ENCODE measurements around the gene MRPL36. TPM values are rescaled to one million over a fixed set of nuclear protein-coding genes. Genes with fewer than 3 reads are reported as not detected.

MRPL36 gene
- total RNA-seq, 1 donor from 2014 or later: 64.7 TPM

- no peak for DNase-seq (ENCODE audit: extremely low read depth, low read depth, low spot score)
Observed at GRCh38 chr5:1782385-1783215, 17.0 kb downstream of the MRPL36 start.

- DNase-seq (ENCODE audit: extremely low read depth, low read depth, low spot score): no peak
Observed at GRCh38 chr5:1781726-1782384, 17.8 kb downstream of the MRPL36 start.

DNA sequence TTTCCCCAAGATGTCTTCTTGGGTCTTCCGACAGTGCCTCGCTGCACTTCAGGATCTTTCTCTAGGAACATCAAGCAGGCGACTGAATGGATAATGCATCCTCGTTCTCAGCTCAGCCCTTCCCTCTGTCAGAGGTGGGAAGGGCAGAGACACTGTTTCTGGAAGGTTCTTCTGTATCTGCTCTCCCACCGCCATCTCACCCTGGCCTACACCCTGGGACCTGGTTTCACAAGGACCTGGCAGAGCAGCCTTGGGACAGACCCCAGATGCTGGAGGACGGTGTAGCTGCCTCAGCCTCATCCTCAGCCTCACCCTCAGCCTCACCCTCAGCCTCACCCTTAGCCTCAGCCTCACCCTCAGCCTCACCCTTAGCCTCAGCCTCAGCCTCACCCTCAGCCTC, 18.5 kb downstream of the MRPL36 start:
- DNase-seq (ENCODE audit: extremely low read depth, low read depth, low spot score): no peak

DNA sequence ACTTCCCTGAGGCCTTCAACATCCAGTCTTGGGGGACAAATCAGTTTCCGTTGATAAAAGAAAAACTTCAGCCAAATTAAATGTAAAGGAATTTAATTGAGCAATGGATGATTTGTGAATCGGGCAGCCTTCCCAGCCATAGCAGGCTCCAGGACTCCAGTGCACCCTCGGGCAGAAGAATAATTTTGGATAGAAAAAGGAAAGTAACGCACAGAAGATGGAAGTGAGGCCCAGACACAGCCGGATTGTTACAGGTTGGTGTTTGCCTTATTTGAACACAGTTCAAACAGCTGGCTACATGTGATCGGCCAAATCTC, 19.1 kb downstream of the MRPL36 start:
- no peak for DNase-seq (ENCODE audit: extremely low read depth, low read depth, low spot score)

GRCh38 chr5:1779782-1780613, 19.6 kb downstream of the MRPL36 start:
- no peak for DNase-seq (ENCODE audit: extremely low read depth, low read depth, low spot score)

DNA sequence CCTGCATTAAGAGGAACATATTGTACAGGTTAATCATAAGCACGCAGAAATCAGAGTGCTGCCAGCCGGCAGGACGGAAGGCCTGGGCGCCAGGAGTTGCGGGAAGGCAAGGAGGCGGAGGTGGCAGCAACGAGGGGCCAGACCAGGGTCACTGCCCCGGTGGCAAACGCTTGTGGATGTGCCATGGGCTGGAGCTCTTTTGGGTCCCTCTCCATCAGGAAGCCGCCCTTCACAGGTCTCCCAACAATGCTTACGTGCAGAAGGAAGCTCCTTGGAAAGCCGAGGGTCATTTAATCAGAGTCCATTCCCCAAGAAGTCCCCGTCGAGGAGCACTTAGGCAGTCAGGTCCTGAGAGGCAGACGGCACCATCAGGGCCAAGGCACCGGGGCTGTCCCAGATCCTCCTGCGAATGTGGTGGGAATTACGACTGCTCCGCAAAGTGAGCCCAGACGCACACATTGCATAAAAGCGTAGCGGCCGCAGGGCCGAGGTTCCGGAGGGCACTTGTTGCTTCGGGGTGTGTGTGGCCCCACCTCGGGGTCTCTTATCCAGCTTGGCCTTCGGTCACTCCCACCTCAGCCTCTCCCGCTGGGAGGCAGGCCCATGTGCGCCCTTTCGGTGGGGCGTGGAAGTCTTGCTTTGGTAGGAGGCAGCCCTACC, 20.5 kb downstream of the MRPL36 start:
- no peak for DNase-seq (ENCODE audit: extremely low read depth, low read depth, low spot score)

DNA sequence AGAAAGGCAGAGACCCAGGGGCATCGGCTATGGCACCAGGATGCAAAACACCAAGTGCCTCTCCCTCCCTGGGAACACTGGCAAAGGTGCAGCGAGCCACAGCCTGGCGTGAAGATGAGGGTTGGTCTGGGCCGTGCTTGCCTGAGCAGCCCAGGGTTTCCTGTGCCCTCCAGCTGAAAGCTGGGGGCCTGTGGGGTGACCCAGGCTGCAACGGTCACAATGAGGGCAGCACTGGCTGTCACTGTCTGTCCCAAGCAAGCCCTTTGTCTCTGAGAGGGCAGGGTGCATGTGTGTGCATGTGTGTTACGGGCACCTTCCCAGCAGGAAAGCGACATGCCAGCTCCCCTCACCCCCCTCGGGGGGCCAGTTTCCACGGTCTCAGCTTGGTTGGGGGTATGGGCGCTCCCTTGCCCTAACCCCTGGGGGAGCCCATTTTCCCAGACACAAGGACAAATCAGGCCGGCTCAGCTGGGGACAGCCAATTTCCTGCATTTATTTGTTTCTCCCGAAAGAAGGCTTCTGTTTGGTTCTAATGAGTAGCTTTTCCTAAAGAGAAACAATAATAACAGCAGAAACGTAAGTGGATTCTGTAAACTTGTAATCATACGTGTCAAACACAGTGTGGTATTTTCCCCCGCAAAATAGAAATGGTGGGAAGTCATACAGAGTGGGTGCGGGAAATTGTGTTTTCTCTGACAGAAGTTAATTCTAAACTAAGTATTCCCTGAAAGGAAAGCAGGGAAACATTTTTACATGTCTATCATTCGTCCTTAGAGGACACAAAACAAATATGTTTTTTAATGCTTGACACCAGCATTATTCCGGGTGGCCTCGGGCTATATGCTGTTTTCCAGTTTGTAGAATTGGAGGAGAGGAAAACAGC, 21.3 kb downstream of the MRPL36 start:
- DNase-seq (ENCODE audit: extremely low read depth, low read depth, low spot score): no peak

DNA sequence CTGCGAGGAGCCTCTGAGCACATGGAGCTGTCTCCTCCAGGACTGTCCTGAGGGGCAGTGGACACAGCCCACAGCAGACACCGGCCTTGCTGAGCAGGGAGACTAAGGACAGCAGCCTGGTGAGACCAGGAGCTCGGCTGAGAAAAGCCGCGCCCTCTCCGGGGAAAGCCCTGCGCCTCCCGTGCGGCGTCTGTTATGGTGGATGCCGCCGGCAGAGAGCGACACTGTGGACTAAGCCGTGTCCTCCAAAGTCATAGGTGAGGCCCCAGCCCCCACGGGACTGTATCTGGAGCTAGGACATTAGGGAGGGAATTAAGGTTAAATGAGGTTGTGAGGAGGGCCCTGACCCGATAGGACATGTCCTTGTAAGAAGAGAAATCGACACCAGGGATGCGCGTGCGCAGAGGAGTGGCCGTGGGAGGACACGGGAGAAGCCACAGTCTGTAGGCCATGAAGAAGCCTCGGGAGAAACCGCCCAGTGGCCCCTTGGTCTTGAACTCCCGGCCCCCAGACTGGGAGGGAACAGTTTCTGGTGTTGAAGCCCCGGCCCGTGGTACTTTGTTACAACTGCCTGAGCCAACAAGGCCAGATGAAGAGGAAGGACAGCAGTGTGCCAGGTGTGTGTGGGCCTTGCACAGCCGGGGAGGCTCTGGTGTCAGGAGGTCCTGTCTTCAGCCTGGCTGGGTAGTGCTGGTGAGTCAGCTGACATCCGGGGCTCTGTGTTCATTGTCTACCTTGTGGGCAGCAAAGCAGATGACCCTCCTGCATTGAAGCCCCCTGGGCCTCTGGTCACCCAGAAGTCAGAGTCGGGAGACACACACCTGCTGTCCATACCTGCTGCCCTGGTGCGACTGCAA, 22.1 kb downstream of the MRPL36 start:
- DNase-seq (ENCODE audit: extremely low read depth, low read depth, low spot score): no peak

- DNase-seq (ENCODE audit: extremely low read depth, low read depth, low spot score): no peak
Observed at GRCh38 chr5:1776831-1777230, 22.8 kb downstream of the MRPL36 start.

DNA sequence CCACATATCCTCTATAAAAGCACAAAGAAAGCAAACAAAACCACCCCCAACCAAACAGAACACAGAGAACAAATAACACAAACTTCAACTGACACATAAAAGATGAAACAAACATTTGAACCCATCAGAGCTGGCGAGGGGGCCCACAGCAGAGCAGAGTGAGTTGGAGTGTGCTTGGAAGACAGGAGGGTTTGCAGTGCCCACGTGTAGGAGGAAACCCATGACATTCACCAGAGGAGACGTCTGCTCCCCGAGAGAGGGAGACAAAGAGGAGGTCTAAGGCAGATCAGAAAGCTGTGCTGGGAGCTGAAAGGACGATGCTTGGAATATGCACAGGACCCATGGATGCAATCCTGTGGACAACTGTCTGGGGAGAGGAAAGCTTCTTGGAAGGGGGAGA, 27.0 kb downstream of the MRPL36 start:
- no peak for DNase-seq (ENCODE audit: extremely low read depth, low read depth, low spot score)

DNA sequence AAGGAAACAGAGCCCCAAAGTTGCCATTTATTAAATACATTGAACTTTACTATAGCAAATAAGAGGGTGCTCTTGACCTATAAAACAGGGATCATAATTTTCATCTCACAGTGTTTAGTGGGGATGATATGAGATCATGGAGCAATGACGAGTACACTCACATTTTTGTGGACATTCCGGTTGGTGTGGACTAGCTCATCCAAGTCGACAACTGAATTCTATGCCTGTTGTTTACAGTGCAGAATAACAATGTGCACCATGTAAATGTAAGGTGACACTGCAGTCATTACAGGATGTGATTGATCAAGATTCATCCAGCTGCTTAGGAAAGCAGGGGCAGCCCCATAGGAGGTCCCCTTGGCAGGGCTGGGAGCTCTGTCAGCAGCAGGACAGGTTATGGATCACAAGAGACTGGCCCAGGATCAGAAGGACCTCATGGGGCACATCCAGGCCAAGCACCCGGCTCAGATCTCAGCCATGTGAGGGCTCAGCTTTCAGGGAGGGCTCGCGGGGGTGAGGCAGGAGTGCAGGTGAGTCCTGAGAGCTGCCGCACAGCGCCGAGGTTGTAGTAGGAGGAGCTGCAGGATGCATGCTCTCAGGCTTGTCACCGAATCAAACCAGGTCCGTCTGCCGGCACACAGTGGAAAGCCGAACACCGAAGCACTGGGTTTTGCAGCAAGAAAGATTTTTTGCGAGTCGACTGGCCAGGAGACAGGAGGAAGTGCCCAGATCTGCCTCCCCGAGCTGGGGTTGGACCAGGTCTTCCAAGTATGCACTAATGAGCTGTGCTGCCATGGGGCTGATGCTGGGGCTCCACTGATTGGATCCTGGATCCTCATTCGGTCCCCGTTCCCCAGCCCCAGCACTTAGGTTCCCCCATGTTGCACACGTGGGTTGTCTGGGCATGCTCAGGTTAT, 28.2 kb downstream of the MRPL36 start:
- DNase-seq (ENCODE audit: extremely low read depth, low read depth, low spot score): no peak

- no peak for DNase-seq (ENCODE audit: extremely low read depth, low read depth, low spot score)
Observed at GRCh38 chr5:1770443-1770802, 29.2 kb downstream of the MRPL36 start.

DNA sequence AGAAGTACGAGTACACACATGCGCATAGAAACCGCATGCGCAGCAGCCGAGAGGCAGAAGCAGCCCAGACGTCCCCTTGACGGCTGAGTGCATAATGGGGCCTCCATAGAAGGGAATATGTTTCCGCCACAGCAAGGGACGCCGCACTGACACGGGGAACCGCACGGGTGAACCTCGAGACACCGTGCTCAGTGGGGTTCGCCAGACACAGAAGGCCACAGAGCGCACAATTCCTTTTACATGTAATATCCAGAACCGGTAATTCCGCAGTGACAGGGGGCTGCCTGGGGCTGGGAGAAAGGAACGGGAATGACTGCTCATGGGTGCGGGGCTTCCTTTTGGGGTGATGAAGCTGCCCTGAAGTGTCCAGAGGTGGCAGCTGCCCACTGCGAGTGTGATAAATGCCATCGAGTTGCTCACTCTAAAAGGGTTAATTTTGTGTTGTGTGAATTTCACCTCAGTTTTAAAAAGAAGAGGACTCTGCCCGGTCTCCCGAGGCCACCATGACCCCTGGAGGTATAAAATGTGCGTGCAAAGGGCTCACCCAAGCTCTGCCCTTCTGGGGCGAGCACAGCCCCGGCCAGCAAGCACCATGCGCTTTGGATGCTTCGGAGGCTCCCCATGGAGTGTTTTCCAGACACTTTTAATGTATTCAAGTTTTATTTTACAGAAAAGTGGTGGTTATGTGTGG, 29.7 kb downstream of the MRPL36 start:
- no peak for DNase-seq (ENCODE audit: extremely low read depth, low read depth, low spot score)

DNA sequence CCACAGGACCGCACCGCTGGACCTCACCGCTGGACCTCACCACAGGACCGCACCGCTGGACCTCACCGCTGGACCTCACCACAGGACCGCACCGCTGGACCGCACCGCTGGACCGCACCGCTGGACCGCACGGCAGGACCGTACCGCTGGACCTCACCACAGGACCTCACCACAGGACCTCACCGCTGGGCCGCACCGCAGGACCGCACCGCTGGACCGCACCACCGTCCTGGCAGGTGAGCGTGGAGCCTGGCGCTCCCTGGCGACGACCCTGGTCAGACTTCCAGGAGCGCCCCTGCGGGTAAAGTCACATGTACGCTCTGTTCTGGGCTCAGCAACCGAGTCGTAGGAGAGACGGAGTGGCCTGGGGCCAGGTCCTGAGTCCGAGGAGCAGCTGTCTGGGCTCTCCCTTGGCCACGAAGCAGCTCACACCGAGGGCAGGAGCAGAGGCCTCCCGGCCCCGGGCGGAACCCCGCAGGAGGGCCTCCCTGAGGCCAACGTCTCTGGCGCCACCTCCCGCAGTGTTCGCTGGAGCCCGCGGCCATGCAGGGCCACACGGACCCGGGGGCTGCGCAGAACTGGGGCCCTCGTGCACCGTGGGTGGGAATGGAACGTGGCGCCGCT, 30.5 kb downstream of the MRPL36 start:
- no peak for DNase-seq (ENCODE audit: extremely low read depth, low read depth, low spot score)

DNA sequence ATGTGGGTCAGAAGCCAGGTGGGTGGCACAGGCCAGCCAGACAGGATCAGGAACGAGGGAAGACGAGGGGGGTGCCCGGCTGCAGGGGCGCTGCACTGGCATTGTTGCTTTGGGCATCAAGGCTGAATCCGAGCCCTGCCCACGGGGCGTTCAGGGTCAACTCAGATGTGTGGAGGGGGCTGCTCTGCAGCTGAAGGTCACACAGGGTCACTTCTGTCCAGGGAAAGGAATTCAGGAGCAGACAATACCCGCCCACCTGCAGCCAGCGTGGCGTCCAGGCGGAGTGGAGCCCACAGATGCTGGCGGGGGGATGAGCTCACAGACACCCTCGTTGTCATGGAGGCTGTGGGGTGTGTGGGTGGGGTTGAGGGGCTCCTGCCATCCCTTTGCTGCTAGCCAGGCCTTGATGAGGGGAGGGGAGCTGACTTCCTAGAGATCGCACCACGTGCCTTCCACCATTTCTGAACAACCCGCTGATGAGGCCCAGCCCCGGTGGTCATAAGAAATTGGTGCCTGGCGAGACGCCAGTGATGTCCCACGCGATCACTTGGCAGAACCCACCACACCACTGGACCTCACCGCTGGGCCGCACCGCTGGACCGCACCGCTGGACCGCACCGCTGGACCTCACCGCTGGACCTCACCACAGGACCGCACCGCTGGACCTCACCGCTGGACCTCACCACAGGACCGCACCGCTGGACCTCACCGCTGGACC, 31.2 kb downstream of the MRPL36 start:
- no peak for DNase-seq (ENCODE audit: extremely low read depth, low read depth, low spot score)

GRCh38 chr5:1767524-1768282, 31.9 kb downstream of the MRPL36 start:
- DNase-seq (ENCODE audit: extremely low read depth, low read depth, low spot score): no peak

All from glomerular endothelial cell (primary cell).